HCEC 1CT (cell line): Measurements from ENCODE around the gene RETREG1.
"Not testable (repeated sequence)": the region's sequence is repeated elsewhere in the genome, so short reads cannot be mapped to it uniquely, and the experiment has no call there.

ENCODE experiments used
- DNase-seq: peaks from one replicate; pipeline ENCODE4 v3.0.0-alpha.2; 2017

Gene RETREG1

DNA sequence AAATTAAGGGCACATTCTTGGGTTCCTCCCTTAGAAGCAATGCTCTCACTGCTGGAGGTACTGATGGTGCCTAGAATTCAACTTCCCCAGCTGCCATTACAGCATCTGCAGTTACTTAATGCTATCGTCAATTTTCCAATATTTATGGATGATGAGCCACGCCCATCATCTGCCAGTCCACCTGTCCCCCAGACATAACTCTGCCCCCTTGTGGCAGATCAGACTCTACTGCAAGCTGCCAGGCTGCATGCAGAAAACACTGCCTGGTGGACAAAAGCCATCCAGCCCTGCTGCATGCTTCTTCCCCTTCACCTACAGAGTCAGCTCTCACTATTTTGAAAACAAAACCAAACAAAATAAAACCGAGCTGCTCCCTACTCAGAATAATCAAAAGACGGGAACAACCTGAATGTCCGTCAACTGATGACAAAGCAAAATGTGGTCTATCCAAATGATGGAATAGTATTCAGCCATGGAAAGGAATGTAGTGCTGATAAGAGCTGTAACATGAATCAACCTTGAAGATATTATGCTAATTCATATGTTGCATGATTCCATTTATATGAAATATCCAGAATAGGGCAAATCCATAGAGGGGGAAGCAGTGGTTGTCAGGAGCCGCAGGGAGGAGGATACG, 66.4 kb downstream of the RETREG1 start:
- DNase-seq: peak; percentile 63

DNA sequence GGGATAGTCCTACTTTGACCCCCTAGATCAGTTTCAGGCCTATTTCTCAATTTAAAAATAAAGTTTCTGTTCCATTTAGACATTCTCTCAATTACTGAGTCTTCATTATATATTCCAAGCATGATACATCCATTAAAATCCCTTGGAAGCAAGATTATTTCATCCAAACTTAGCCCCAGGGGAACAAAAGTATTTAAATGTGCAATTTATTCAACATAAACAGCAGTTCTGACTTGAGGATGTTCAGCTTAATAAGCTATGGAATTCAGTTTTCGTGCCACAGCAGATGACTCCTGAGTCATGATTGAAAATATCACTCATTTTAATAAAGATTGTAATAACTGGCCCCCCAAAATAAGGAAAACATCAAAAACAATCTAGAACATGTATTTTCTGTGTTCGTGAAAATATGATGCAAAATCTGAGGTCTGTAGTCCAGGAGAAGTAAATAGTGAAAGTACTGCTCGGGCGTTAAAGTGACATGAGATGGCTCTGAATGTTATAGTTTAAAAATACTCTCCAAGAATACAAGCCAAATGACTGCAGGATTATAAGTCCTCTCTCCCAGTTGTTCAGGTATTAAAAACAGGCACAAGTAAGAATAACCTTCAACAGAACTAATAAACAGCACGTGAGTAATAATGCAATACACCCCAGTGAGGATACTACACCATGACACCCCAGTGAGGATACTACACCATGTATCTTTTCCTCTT, 67.1 kb downstream of the RETREG1 start:
- DNase-seq: no peak

DNA sequence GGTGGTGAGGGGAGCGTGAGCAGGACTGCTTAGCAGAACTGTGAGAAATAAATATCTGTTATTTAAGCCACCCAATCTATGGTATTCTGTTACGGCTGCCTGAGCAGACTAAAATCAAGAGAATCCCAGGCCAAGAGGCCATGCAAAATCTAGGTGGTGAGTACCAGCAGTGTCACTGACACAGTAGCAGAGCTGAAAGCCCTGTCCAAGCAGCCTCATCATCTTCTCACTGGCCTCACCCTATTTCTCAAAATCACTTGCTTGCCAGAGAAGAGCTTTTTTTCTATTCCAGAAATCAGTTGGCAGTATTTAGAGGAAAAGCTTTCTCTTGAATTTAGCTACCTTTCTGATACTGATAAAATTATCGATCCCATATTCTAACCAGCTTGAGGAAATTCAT, 68.0 kb downstream of the RETREG1 start:
- no peak for DNase-seq

DNA sequence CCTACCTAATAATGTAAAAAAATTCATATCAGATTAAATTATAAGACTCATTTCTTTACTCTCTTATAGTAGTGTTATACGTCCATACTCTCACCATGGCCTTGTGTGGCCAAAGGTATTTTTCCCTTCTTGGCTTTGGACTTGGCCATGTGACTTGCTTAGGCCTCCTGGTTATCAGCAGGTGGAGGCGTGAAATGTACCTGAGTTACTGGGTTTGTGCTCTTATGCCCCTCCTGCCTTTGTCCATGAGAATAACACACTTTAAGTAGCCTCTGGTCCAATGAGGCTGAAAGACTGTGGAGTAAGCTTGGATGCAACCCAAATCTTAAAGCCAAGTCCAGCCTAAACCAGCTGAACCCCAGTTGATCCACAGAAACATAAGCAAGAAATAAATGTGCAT, 68.7 kb downstream of the RETREG1 start:
- DNase-seq: no peak

DNA sequence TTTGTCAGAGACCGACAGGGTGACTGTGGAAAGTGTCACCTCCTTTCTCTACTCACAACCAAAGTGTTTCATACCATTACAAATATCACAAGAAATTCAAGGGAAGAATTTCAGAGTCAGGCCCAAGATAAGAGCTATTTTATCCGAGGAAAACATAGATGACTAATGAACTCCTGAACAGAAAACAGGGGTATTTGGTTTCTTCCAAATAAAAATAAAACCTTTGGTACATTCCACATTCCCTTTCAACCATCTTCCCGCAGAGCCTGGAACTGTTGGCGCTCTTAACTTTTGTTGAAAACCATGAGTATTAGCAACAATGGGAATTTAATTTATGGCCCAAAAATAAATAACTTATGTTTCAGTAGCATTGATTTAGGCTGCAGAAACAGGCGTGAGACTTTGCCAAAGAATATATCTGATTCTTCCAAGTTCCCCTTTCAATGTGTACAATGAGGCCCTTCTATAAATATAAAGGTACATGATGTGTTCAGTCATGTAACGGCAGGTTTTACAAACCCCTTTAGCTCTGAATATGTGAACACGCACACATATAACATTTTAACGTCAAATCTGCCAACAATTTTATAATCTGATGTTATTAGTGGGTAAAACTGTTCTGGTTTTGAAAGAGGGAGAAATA, 69.5 kb downstream of the RETREG1 start:
- no peak for DNase-seq

DNA sequence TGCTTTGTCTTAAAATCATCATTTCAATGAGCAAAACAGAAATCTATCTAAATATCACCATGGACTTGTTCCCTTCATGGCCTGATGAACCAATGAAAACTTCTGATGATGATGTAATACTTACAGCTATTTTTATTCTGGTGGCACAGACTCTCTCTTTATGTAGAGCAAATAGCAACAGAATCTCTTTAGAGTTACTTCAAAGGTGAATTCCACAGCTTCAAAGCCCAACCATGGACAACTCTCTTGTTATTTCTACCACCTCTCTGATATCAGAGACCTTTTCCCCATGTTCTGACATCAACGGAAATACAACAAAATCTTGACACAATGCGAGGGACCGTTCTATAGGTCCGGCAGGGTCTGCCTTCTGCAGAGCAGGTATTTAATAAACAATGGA, 70.1 kb downstream of the RETREG1 start:
- DNase-seq: no peak

DNA sequence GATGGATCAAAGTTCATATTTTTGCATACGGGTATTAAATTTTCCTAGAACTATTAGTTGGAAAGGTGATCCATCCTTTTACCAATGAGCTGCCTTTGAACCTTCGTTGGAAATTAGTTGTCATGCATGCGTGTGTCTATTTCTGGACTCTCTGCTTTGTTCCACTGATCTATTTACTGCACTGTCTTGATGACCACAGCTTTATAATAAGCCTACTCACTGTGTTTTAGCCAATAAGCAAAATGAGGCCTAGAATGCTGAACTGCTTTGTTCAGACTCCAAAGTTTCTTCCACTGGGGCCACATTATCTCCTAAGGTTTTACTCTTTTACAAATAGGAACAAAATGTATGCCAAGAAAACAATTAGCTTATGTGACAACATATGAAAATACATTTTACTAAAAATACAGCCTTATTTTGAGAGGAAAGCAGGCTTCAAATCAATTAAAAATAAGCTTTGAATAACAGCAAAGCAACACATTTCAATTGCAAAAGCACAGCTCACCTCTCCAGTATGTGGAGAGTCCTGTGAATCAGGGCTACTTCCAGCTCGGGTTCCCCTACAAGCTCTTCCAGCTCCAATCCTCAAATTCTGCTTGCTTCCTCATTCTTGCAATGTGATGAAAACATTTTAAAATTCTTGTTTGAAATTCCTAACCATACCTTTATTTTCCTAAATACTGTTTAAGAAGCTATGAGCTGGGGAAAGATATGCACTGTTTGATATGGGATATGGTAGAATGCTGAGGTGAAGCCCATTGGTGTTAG, 72.0 kb downstream of the RETREG1 start:
- peak; percentile 38 for DNase-seq

DNA sequence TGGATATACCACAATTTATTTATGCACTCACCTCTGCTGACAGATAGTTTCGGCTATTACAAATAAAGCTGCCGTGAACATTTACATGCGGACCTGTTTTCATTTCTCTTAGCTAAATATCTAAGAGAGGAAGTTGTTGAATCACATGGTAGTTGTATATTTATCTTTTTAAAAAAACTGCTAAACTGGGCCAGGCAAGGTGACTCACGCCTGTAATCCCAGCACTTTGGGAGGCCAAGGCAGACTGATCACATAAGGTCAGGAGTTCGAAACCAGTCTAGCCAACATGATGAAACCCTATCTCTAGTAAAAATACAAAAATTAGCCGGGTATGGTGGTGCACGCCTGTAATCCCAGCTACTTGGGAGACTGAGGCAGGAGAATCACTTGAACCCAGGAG, 73.6 kb downstream of the RETREG1 start:
- peak; percentile 87 for DNase-seq

DNA sequence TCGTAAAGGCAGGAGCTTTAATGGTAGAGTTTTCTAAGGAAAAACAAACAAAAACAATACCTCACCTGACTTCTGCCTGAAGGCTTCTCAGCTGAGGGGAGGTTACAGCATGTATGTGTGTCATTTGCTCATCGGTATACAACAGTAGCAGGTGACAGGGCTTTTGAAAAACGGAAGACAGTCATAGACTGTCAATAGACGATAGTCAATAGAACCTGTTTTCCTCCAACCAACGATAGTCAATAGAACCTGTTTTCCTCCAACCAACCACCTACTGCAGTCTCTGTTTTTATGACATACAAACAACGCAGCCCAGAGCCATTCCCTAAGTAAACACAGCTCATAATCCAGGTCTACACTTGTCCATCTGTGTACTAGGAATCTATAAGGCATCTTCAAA, 74.6 kb downstream of the RETREG1 start:
- DNase-seq: no peak

DNA sequence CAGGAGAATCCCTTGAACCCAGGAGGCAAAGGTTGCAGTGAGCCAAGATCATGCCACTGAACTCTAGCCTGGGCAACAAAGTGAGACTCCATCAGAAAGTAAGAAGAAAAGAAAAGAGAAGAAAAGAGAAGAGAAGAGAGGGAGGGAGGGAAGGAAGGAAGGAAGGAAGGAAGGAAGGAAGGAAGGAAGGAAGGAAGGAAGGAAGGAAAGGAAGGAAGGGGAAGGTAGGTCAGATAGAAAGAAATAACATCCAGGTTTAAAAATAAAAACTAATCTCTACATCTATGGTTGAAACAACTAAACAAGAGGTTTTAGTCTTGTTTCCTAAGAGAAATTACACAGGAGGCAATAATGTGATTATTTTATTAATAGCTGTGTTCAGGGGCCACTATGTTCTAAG, 75.2 kb downstream of the RETREG1 start:
- not testable (repeated sequence) for DNase-seq

DNA sequence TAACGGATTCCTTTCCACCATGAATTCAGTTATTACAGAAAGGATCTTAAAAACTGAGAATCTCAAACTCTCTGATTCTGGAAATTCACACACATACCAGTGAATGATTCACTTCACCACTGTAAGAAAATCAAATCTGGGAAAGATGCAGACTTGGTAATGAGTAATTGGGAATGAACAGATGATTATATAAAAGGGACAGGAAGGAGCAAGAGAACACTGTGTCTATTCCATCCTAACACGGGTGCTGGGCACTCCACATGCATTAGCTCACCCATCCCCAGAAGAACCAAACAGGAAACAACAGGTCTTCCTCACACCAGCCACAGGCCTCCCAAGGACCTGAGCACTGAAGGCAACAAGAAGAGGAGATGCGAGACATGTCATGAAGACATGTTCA, 76.4 kb downstream of the RETREG1 start:
- peak; percentile 94 for DNase-seq

DNA sequence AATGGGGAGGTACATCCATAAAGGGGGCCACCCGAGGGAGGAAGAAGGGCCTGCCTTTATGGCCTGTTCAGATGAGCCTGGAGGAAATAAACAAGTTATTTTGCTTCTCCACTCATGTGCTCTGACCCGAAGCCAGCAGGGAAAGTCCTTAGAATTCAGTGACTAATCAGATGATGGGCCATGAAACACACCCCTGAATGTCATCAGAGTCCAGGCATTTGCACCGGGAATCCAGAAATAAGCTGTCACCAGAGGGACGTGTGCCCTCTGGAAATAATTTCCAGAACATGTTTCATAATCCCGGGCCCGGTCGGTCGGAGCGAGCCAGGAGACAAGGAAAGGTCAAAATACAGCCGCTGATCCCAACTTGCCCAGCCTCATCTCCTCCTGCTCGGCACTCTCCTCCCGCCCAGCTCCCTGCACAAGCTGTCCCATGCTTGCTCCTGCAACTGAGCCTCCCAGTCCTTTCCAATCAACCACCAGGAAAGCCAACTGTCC, 77.6 kb downstream of the RETREG1 start:
- DNase-seq: peak; percentile 93

DNA sequence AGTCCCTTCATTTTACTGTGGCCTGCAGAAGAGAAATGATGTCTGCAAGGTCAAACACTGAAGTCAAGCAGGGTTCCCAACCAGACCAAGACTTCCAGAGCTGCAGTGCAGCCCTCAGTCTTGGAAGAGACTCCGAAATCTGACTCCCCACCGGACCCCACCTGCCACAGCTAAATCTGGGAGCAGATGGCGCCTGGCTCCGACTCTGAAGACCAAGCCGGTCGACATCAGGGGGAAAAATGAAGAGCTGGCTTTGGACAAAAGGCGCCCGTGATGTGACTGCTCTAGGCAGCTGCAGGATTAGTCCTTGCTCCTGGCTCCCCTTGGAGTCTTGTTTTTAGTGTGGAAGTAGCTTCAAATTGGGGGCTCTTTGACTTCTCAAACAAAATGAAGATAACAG, 78.8 kb downstream of the RETREG1 start:
- DNase-seq: no peak

DNA sequence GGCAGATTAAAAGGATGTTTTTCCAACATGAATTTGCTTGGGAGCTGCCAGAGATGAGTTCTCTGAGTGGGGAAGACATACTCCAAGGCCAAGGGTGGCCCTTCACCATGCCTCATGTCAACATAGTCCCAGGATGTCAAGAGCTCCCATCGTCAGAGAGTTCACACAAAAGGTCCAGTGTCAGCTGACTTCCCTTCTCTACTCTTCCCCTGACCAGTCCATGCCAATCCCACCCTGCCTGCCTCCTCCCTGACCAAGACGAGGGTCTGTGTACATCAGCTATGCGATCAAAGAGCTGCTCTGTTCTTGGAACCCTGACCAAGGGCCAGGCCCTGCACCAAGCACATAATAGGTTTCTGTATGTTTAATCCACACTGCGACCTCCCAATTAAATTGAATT, 80.0 kb downstream of the RETREG1 start:
- DNase-seq: no peak

DNA sequence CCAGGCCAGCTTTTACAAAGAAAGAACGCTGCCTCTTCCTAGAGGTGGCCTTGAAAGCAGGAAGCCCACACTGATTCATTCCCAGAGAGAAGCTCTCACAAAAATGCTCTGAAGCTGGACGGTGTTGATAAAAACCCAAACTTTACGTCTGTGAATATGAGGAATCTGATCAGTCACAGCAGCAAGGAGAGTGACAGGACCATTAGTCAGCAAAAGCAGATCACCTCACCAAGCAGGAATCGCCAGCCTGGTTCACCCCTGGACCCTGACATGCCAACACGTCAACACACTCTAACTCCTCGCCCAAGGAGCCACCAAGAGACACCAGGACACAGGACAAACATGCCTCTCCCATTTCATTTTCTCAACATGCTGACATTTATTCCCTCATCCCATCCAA, 80.6 kb downstream of the RETREG1 start:
- peak; percentile 83 for DNase-seq

DNA sequence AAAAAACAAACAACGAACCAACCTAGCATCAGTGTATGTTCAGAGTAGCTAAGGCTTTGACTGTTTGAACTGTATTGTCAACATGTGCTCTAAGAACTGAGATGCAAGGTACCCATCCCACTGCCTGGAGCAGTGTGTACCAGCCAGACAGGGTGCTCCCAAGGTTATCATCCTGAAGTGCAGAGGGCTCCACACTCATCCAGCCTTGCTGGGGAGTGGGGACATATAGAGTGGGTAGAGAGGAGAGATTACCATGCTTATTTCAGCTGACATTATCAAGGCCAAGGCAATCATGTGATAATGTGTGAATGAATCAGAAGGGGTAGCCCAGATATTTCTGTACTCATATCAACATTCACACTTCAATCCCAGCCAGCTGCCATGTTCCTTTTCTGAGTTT, 82.5 kb downstream of the RETREG1 start:
- DNase-seq: no peak

DNA sequence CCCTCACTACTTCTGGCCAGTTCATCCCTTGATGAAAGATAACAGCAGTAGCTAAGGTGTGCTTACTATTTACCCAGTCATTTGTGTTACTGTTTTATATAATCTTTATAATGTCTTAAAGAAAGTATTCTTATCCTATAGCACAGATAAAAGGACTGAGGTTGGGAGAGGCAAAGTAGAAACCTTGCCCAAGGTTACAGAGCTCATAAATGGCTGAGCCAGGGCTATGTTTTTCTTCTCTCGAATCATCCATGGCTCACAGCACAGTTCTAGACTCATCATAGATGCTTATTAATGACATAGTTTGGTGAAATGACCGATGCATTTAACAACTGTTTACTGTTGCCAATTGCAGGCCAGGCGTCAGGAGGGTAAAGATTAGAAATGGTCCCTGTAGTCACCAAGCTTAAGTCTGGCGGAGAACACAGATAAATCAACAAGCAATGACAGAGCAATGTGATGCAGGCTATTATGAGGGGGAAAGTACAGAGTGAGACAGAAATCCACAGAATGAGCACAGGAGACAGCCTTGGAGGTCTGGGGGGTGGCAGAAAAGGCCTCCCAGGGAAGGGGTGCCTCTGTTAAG, 85.6 kb downstream of the RETREG1 start:
- no peak for DNase-seq

DNA sequence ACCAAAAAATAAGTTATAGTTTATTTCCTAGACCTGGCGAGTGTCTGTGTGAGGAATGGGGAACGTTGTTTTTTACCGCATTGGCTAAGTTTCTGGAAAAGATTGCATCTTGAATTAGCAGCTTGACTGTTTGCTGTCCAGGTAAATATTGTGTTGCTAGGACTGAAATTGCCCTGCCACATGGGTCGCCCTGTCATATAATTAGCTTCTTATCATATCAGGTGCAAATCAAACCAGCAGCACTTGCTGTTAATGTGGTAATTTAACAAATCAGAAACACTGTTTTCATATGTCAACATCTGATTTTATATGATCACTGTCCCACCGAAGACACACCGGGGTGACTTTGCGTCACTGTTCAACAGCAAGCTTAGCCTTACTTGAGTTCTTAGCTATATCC, 87.5 kb downstream of the RETREG1 start:
- DNase-seq: no peak

DNA sequence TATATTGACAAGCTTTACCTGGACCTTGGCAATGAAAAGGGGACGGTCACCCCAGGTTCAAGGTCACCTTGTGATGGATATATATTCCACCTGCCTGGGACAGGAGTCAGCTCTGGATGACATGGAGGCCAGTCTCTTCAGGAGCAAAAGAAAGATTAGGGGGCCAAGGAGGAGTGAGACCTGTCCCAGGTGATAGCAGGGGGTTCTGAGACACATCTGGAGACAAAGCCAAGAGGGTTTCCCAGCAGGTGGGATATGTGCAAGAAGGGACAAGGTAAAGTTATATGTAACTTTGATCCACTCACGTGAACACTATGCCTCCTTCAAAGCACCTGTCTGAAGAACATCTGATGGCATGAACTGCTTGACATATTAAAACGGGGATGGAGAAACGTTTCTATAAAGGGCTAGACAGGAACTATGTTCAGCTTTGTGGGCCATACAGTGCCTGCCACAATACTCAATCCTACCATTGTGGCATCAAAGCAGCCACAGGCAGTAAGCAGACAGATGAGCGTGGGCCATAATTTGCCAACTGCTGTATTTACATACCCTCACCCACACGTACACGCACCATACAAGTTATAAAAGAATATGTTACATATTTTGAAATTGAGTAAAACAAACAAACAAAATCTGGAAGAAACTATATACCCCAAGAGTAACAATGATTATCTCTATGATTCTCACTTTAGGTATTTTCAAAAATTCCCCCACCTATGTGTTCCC, 88.3 kb downstream of the RETREG1 start:
- DNase-seq: no peak

DNA sequence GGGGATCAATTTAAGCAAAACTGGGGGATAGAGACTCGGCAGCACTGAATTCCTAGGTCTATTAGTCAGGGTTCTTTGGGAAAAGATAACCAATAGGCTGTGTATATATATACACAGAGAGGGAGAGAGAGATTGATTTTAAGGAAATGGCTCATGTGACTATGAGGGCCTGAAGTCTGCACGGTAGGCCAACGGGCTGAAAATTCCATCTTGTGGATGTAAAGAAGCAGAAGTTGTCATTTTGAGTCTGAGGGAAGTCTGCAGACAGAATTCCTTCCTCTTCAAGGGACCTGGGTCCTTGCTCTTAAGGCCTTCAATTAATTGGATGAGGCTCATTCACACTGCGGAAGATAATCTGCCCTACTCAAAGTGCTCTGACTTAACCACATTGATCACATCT, 91.1 kb downstream of the RETREG1 start:
- peak; percentile 19 for DNase-seq

DNA sequence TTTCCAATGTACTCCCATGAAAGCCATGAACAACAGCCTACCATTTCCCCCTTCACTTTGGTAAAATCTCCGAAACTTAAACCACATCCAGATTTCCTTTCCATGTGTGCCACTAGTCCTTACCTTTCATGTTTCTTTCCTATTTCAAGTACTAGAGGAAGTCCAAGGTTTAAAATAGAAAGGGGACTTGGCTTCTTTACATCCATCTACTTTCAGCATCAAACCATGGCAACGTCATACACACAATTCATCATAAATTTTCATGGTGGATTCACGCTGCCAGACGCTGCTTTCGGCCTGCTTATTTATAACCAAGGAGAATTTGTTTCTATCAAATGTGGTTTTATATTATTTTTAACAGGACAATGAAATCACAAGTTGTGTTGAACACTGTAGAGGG, 92.5 kb downstream of the RETREG1 start:
- DNase-seq: no peak
